ENCODE measurements around the gene HSPA12B. TPM values are rescaled to one million over a fixed set of nuclear protein-coding genes. Genes with fewer than 3 reads are reported as not detected.

The HSPA12B gene
- total RNA-seq, 2 experiments from 2014 or later = not detected

Other genes with a start within 250 kb of the HSPA12B start
- gene GFRA4, start 69.3 kb upstream of the HSPA12B start, total RNA-seq = not detected
- gene ADAM33, start 50.7 kb upstream of the HSPA12B start, total RNA-seq = not detected
- not detected for gene SIGLEC1, start 20.1 kb upstream of the HSPA12B start, total RNA-seq
- gene ADISSP, start 35.1 kb downstream of the HSPA12B start, total RNA-seq = 10 to 100 TPM; 27.8 to 27.9 TPM
- under 1 TPM; 0.17 to 0.21 TPM for gene SPEF1, start 48.8 kb downstream of the HSPA12B start, total RNA-seq
- 10 to 100 TPM; 77.8 to 85.6 TPM for gene CENPB, start 54.1 kb downstream of the HSPA12B start, total RNA-seq
- 100 to 1,000 TPM; 403 to 429 TPM for gene CDC25B, start 63.6 kb downstream of the HSPA12B start, total RNA-seq
- gene AP5S1, start 87.9 kb downstream of the HSPA12B start, total RNA-seq = 10 to 100 TPM; 16.6 to 18.2 TPM
- gene MAVS, start 114.1 kb downstream of the HSPA12B start, total RNA-seq = 10 to 100 TPM; 34.8 to 36.4 TPM
- gene PANK2, start 156.7 kb downstream of the HSPA12B start, total RNA-seq = 10 to 100 TPM; 59.7 to 64.5 TPM